Endodermal cell (in vitro differentiated cells): ENCODE data around the gene C10orf88. TPM values are rescaled to one million over a fixed set of nuclear protein-coding genes. Genes with fewer than 3 reads are reported as not detected.

ENCODE experiments used
- DNase-seq: peaks from one replicate; pipeline ENCODE4 v3.0.0-alpha.2; 2017
- H3K27ac ChIP-seq: 2 replicates; pipeline ENCODE4 v1.5.1; 2013; ENCODE audit warnings: mild to moderate bottlenecking, low read depth, low read length, moderate library complexity
- H3K27me3 ChIP-seq: 2 replicates; pipeline ENCODE4 v1.6.1; 2013; ENCODE audit warnings: mild to moderate bottlenecking, low read length, moderate library complexity; ENCODE audit not compliant: insufficient read depth, control insufficient read depth, poor library complexity, severe bottlenecking
- H3K36me3 ChIP-seq: 2 replicates; pipeline ENCODE4 v1.7.0; 2013; ENCODE audit warnings: mild to moderate bottlenecking, low read length, moderate library complexity; ENCODE audit not compliant: control insufficient read depth, insufficient read depth
- H3K4me1 ChIP-seq: one replicate; pipeline ENCODE4 v1.7.0; 2013; ENCODE audit warnings: low read length; ENCODE audit not compliant: control insufficient read depth, insufficient read depth
- H3K4me3 ChIP-seq: 2 replicates; pipeline ENCODE4 v1.5.1; 2013; ENCODE audit warnings: mild to moderate bottlenecking, low read length, moderate library complexity
- H3K9ac ChIP-seq: 2 replicates; pipeline ENCODE4 v1.6.1; 2013; ENCODE audit warnings: mild to moderate bottlenecking, low read length, moderate library complexity; ENCODE audit not compliant: poor library complexity, severe bottlenecking; ENCODE audit errors: extremely low read depth
- H3K9me3 ChIP-seq: 2 replicates; pipeline ENCODE4 v1.6.1; 2013; ENCODE audit warnings: mild to moderate bottlenecking, low read length, moderate library complexity; ENCODE audit not compliant: control insufficient read depth
- H3K27ac Mint-ChIP-seq: 2 replicates; pipeline ENCODE4 v1.8.0; 2020; ENCODE audit warnings: mixed read lengths
- H3K27me3 Mint-ChIP-seq: 2 replicates; pipeline ENCODE4 v1.8.0; 2021; ENCODE audit warnings: mild to moderate bottlenecking, mixed read lengths; ENCODE audit not compliant: insufficient read depth
- H3K36me3 Mint-ChIP-seq: 2 replicates; pipeline ENCODE4 v1.8.0; 2020; ENCODE audit warnings: low read depth, mixed read lengths
- H3K4me1 Mint-ChIP-seq: 2 replicates; pipeline ENCODE4 v1.8.0; 2020; ENCODE audit warnings: mixed read lengths
- H3K4me3 Mint-ChIP-seq: 2 replicates; pipeline ENCODE4 v1.8.0; 2020; ENCODE audit warnings: mild to moderate bottlenecking, moderate library complexity, mixed read lengths
- H3K9me3 Mint-ChIP-seq: 2 replicates; pipeline ENCODE4 v1.8.0; 2020; ENCODE audit warnings: mild to moderate bottlenecking, mixed read lengths
- CTCF ChIP-seq: fragments of 200-600 bp; sonication (generic); conservative IDR thresholded peaks from 2 replicates; pipeline ENCODE4 v1.5.0; 2021; ENCODE audit warnings: antibody characterized with exemption, mild to moderate bottlenecking
- WGBS, 2 experiments: methylation state at CpG; one replicate each; pipeline versions ENCODE4 v1.1.5 to v1.1.7; 2013; ENCODE audit warnings: missing lambda C conversion rate in 2 of 2, mixed read lengths in 1 of 2; ENCODE audit not compliant: insufficient coverage in 1 of 2, insufficient read length in 1 of 2; 5-methylcytosine and 5-hydroxymethylcytosine counted together
- total RNA-seq, 2 donors: library from RNA; stranded (reverse); fragmentation: NEBNext Ultra II Directional in 1 of 2; extraction: Animal tissue kit (Norgen Biotek cat#: 25700) in 1 of 2; gene quantifications; 2 replicates in 1 of 2; 3 replicates in 1 of 2; pipeline ENCODE4 v1.2.1, GENCODE V29; 2021

Gene C10orf88
- total RNA-seq, 2 donors from 2014 or later, result 14.7 to 18.1 TPM

- no peaks in the 10 kb centered on the region for H3K4me1 ChIP-seq
- H3K9ac ChIP-seq, result no peak overlapping the region
- Mint-ChIP-seq H3K4me1 (no peaks in the 10 kb centered on the region), H3K27me3 (peaks cover 18% of the 10 kb centered on the region), H3K9me3 (no peaks in the 10 kb centered on the region), H3K27ac (no peak overlapping the region), H3K4me3 (no peak overlapping the region), H3K36me3 (no peaks in the 10 kb centered on the region)
- no peak overlapping the region for H3K27ac ChIP-seq
- no peak for DNase-seq
- H3K9me3 ChIP-seq, result no peaks in the 10 kb centered on the region
- 83 to 100% methylated on average over 1 of the region's 1 CpG for WGBS, 2 experiments
- no peak for TF ChIP-seq CTCF
- no peaks in the 10 kb centered on the region for H3K36me3 ChIP-seq
- no peak overlapping the region for H3K4me3 ChIP-seq
- H3K27me3 ChIP-seq, result no peaks in the 10 kb centered on the region
Observed at GRCh38 chr10:122884166-122884565, 69.9 kb downstream of the C10orf88 start.

GRCh38 chr10:122882766-122883165 is 71.3 kb downstream of the C10orf88 start:
- peaks cover 6% of the 10 kb centered on the region for H3K4me1 Mint-ChIP-seq
- no peaks in the 10 kb centered on the region for H3K9me3 Mint-ChIP-seq
- no peak for DNase-seq
- no peak overlapping the region for H3K4me3 Mint-ChIP-seq
- Histone ChIP-seq H3K27me3 (no peaks in the 10 kb centered on the region), H3K9me3 (no peaks in the 10 kb centered on the region), H3K27ac (no peak overlapping the region), H3K4me1 (peaks cover under 1% of the 10 kb centered on the region), H3K4me3 (no peak overlapping the region), H3K36me3 (no peaks in the 10 kb centered on the region), H3K9ac (no peak overlapping the region)
- no peak for TF ChIP-seq CTCF
- peaks cover 26% of the 10 kb centered on the region for H3K27me3 Mint-ChIP-seq
- H3K36me3 Mint-ChIP-seq, result no peaks in the 10 kb centered on the region
- no peak overlapping the region for H3K27ac Mint-ChIP-seq

Other genes with a start within 250 kb of the C10orf88 start
- under 1 TPM in 1 of 2 donors, not detected in 1; 0.53 TPM for gene CUZD1, start 108.4 kb downstream of the C10orf88 start, total RNA-seq
- gene FAM24B, start 74.6 kb downstream of the C10orf88 start, total RNA-seq, result 1 to 10 TPM in 1 of 2 donors, not detected in 1; 2.9 TPM
- gene FAM24A, start 43.6 kb downstream of the C10orf88 start, total RNA-seq, result not detected
- gene PSTK, start 26.2 kb upstream of the C10orf88 start, total RNA-seq, result 1 to 10 TPM; 7.0 to 7.1 TPM
- gene IKZF5, start 54.6 kb upstream of the C10orf88 start, total RNA-seq, result 10 to 100 TPM; 10.3 to 14.4 TPM
- 10 to 100 TPM; 40.4 to 58.7 TPM for gene ACADSB, start 54.8 kb upstream of the C10orf88 start, total RNA-seq
- gene HMX3, start 181.7 kb upstream of the C10orf88 start, total RNA-seq, result not detected
- gene HMX2, start 193.9 kb upstream of the C10orf88 start, total RNA-seq, result not detected
- gene BUB3, start 200.2 kb upstream of the C10orf88 start, total RNA-seq, result 100 to 1,000 TPM; 113 to 130 TPM